Eye (tissue), 1 donor: Measurements from ENCODE around the gene MIXL1.
A peak's percentile ranks its signal among the peaks of the same experiment; 100 is the strongest.
"Not testable (repeated sequence)": the region's sequence is repeated elsewhere in the genome, so short reads cannot be mapped to it uniquely, and the experiment has no call there.

Experiments
- DNase-seq: peaks from one replicate; pipeline ENCODE4 v3.0.0-alpha.2; 2015

MIXL1 gene

DNA sequence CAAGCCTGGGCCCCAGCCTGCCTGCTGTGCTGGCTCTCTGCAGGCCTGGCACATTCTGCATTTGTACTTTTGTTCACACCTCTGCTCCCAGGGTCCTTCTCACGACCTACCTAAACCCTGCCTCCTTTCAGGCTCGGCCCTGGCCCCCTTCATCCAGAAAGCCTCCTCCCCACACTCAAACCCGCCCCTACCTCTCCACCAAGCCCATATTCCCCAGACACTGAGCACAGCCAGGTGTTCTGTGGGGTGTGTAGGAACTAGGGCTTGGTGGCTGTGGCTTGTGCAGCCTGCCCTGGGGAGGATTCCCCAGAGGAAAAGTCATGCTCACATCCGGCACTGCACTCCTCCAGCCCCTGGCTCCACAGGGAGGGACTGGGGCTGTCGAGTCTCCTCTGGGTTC lies 8.2 kb upstream of the MIXL1 start:
- no peak for DNase-seq

DNA sequence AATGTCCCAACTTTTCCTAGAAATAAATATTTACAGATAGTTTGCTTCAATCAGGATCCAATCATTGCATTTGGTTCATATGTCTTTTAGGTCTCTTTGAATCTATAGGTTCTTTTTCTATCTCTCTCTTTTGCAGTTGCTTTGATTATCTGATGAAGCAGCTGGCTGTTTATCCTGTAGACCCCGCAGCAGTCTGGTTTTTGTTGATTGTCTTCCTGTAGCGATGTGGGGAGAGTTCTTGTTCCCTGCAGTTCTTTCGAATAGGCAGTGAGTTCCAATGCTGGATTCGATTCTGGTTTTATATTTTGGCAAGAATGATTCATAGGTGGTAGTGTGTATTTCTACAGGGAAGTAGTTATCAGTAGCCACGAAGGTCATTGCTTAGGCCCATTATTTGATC lies 7.4 kb upstream of the MIXL1 start:
- DNase-seq = no peak

GRCh38 chr1:226217273-226217672 lies 6.2 kb upstream of the MIXL1 start:
- no peak for DNase-seq

GRCh38 chr1:226220473-226221189 lies 2.8 kb upstream of the MIXL1 start:
- DNase-seq = no peak

DNA sequence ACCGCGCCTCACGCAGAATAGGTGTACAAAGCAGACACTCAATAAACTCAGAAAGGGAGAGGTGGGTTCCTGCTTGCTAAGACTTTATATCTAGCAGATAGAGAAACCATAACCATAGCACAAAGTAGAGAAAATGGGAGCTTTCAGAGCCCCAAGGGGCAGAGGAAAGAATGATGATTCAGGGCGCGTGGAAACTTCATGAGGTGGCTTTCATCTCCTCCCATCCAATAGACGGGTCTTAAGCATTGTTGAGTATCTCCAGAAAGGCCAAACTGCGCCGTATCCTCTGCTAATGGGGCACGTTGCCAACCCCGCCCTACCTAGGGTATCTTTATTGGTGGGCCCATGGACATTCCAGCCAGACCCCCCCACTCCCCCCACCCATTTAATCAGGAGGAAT lies 778 bp upstream of the MIXL1 start:
- DNase-seq = no peak

GRCh38 chr1:226223786-226224244 lies 351 bp downstream of the MIXL1 start:
- DNase-seq = peak; percentile 54

GRCh38 chr1:226226601-226227000 lies 3.1 kb downstream of the MIXL1 start:
- no peak for DNase-seq

GRCh38 chr1:226233293-226233692 lies 9.8 kb downstream of the MIXL1 start:
- no peak for DNase-seq

- DNase-seq = no peak
These were observed 10.3 kb downstream of the MIXL1 start for GRCh38 chr1:226233806-226234205.

DNA sequence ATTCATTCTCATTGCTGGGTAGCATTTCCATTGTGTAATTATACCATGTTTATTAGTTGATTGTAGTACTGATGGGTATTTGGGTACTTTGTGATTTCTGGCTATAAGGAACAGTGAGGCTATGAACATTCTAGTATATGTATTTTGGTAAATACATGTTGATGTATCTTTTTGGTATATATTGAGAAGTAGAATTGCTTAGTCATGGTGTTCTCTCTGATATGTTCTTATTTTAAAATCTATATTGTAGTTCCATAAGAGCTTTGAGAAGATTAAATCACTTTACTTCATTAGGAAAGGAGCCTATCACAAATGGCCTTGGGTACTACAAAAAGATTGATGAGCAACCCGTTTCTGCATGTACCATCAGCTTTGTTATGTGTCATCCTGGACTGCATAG lies 13.4 kb downstream of the MIXL1 start:
- DNase-seq = no peak

GRCh38 chr1:226239421-226239820 lies 16.0 kb downstream of the MIXL1 start:
- DNase-seq = no peak

DNA sequence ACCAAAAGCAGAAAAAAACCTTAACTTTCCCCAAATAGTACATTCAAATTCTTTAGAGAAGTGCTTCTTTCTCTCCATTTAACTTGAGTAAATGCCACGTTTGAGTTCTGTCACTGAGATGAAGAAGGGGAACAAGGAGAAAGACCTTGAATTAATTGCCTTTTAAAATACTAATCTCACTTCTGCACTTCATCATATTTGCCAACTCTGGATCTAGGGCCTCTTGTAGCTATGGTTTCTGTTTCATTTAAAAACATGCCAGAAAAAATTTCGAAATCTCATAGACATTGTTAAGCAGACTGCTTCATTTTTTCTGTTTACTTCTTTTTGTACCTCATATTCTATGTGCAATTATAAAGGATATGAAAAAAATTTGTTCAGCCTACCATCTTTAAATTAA lies 24.6 kb downstream of the MIXL1 start:
- DNase-seq = no peak

GRCh38 chr1:226248796-226249195 lies 25.3 kb downstream of the MIXL1 start:
- no peak for DNase-seq

DNA sequence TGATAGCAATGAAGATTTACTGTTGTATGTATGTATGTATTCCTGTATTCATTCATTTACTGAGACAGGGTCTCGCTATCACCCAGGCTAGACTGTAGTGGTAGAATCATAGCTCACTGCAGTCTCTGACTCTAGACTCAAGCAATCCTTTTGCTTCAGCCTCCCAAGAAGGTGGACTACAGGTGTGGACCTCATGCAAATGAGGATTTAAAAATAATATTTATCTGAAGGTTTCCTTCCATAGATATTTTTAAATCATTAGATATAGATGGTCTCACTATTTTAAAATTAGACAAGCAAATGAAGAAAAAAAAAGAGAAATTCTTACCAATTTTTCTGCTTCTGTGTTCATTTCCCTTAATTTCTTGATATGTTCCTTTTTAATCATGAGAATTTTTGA lies 27.0 kb downstream of the MIXL1 start:
- no peak for DNase-seq

- DNase-seq = not testable (repeated sequence)
These were observed 29.4 kb downstream of the MIXL1 start for GRCh38 chr1:226252841-226253240.

DNA sequence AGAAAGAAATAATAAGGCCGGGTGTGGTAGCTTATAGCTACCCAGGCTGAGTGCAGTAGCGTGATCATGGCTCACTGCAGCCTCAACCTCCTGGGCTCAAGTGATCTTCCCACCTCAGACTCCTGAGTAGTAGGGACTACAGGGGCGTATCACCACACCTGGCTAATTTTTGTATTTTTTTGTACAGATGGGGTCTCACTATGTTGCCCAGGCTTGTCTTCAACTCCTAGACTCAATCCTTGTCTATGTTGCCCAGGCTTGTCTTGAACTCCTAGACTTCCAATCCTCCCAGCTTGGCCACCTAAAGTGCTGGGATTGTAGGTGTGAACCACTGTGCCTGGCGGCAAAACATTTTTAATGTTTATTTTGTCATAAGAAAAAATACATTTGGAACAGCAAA lies 30.5 kb downstream of the MIXL1 start:
- no peak for DNase-seq

DNA sequence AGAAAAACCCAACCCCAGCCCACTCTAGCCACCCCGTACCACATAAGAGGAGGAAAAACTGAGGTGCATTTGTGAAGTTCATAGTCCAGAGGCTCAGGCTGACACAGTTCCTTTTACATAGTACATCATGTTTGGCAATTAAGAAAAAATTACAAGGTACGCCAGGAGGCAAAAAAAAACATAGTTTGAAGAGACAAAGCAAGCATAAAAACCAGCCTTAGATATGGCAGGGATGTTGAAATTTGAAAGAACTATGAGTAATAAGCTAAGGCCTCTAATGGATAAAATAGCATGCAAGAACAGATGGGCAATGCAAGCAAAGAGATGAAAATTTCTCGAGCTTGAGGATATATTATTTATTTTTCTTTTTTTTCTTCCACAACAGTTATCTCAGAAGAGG lies 31.9 kb downstream of the MIXL1 start:
- DNase-seq = no peak

GRCh38 chr1:226261818-226262217 lies 38.4 kb downstream of the MIXL1 start:
- no peak for DNase-seq

GRCh38 chr1:226268421-226269124 lies 45.1 kb downstream of the MIXL1 start:
- no peak for DNase-seq

DNA sequence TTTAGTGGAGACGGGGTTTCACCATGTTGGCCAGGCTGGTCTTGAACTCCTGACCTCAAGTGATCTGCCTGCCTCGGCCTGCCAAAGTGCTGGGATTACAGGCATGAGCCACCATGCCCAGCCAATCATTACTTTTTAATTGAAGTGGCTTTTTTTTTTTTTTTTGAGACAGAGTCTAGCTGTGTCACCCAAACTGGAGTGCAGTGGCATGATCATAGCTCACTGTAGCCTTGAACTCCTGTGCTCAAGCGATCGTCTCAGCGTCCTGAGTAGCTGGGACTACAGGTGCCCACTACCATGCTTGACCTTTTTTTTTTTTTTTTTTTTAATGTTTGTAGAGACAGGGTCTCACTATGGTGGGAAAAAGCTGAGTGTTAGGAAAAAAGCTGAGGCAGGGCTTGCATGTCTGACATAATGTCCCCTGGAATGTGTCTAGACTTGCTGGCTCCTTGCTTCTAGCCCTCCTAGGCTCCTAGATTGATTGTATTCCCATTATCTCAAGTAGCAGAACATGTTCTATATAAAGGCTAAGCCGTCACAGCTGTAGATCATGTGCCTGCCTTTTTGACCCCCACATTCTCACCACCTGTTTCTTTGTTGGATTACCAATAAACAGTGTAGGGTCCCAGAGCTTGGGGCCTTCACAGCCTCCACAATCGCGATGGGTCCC lies 48.9 kb downstream of the MIXL1 start:
- peak; percentile 19 for DNase-seq

- DNase-seq = no peak
These were observed 50.7 kb downstream of the MIXL1 start for GRCh38 chr1:226274138-226274537.

DNA sequence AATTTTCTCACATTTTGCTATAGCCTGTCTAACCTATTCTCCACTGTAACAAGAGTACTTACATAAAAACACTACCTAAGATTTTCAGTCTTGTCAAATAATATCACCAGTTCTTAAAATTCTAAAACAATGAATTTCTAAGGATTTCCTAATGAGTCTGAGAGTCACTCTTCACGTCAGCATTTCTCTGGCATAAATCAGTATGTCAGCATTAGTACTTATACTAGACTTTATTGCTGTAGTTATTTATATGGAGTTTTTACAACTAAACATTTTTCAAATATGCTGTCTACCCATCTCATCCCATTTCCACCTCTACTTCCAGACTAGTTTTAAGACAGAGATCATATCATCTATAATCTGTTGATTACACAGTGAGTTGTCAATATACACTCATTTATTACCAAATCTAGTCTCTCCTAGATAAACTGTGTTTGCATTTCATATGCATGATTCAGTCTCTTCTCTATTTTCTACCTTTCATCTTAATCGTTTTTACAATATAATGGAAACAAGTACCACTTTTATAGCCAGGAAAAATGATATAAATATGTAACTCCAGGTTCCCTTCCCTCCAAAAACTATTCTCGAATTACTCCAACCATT lies 52.7 kb downstream of the MIXL1 start:
- DNase-seq = no peak
